Sigmoid colon (tissue), 4 donors: ENCODE data around the gene PDGFA.

Experiments
- CTCF ChIP-seq, 4 experiments: fragments of 450-650 bp in 3 of 4; fragments of 200-600 bp in 1 of 4; IDR thresholded peaks; one replicate each; pipeline ENCODE4 v1.5.1; 2016 to 2019; ENCODE audit warnings: antibody characterized with exemption in 4 of 4, mild to moderate bottlenecking in 3 of 4, moderate library complexity in 2 of 4
- EP300 ChIP-seq, 4 donors: sonication (generic); formaldehyde crosslinking; IDR thresholded peaks; one replicate each; pipeline ENCODE4 v1.6.1; 2017; ENCODE audit warnings: antibody characterized with exemption in 4 of 4
- POLR2A ChIP-seq, 2 donors: fragments of 450-650 bp; IDR thresholded peaks; one replicate each; pipeline ENCODE4 v1.6.1; 2016; ENCODE audit warnings: antibody characterized with exemption in 2 of 2, mild to moderate bottlenecking in 2 of 2, moderate library complexity in 2 of 2
- POLR2AphosphoS5 ChIP-seq, 4 donors: sonication (generic); formaldehyde crosslinking; IDR thresholded peaks; one replicate each; pipeline ENCODE4 v1.6.1; 2017; ENCODE audit warnings: antibody characterized with exemption in 4 of 4

GRCh38 chr7:541661-542060 is 22.0 kb upstream of the PDGFA start:
- no peak for TF ChIP-seq CTCF (IDR thresholded peaks at IDR 0.05)
- TF ChIP-seq POLR2AphosphoS5 (IDR thresholded peaks at IDR 0.05) = no peak
- TF ChIP-seq POLR2A (IDR thresholded peaks at IDR 0.05) = no peak
- TF ChIP-seq EP300 (IDR thresholded peaks at IDR 0.05) = no peak
